NCI-H82 (cell line): ENCODE results near the gene MDGA2.

Source experiments
- DNase-seq: peaks from one replicate; lab custom pipeline; 2025; lab: John Stamatoyannopoulos, UW

Gene MDGA2

GRCh38 chr14:47619392-47619791 lies 56.0 kb downstream of the MDGA2 start:
- no peak for DNase-seq

GRCh38 chr14:47606566-47606965 lies 68.8 kb downstream of the MDGA2 start:
- no peak for DNase-seq

GRCh38 chr14:47596860-47597259 lies 78.5 kb downstream of the MDGA2 start:
- DNase-seq, result no peak

- DNase-seq, result no peak
Observed at GRCh38 chr14:47596232-47596631, 79.2 kb downstream of the MDGA2 start.

- DNase-seq, result no peak
Observed at GRCh38 chr14:47595552-47595951, 79.9 kb downstream of the MDGA2 start.

GRCh38 chr14:47590767-47591495 lies 84.5 kb downstream of the MDGA2 start:
- no peak for DNase-seq

GRCh38 chr14:47585447-47585846 lies 90.0 kb downstream of the MDGA2 start:
- no peak for DNase-seq

GRCh38 chr14:47567273-47567672 lies 108.1 kb downstream of the MDGA2 start:
- no peak for DNase-seq

GRCh38 chr14:47557894-47558293 lies 117.5 kb downstream of the MDGA2 start:
- DNase-seq, result no peak

GRCh38 chr14:47555333-47555732 lies 120.1 kb downstream of the MDGA2 start:
- no peak for DNase-seq

- no peak for DNase-seq
Observed at GRCh38 chr14:47549886-47550285, 125.5 kb downstream of the MDGA2 start.

- no peak for DNase-seq
Observed at GRCh38 chr14:47543459-47543858, 131.9 kb downstream of the MDGA2 start.

GRCh38 chr14:47541662-47542061 lies 133.7 kb downstream of the MDGA2 start:
- peak; percentile 1 for DNase-seq

- peak; percentile 40 for DNase-seq
Observed at GRCh38 chr14:47539031-47539461, 136.4 kb downstream of the MDGA2 start.

GRCh38 chr14:47536341-47536740 lies 139.1 kb downstream of the MDGA2 start:
- DNase-seq, result no peak

- DNase-seq, result no peak
Observed at GRCh38 chr14:47526591-47527244, 148.7 kb downstream of the MDGA2 start.

GRCh38 chr14:47524524-47524923 lies 150.9 kb downstream of the MDGA2 start:
- no peak for DNase-seq

- no peak for DNase-seq
Observed at GRCh38 chr14:47520382-47520781, 155.0 kb downstream of the MDGA2 start.

- DNase-seq, result no peak
Observed at GRCh38 chr14:47511829-47512228, 163.6 kb downstream of the MDGA2 start.

- DNase-seq, result peak; percentile 61
Observed at GRCh38 chr14:47509957-47510356, 165.4 kb downstream of the MDGA2 start.

GRCh38 chr14:47507861-47508260 lies 167.5 kb downstream of the MDGA2 start:
- no peak for DNase-seq

GRCh38 chr14:47500369-47500768 lies 175.0 kb downstream of the MDGA2 start:
- no peak for DNase-seq

GRCh38 chr14:47490766-47491165 lies 184.6 kb downstream of the MDGA2 start:
- DNase-seq, result no peak

GRCh38 chr14:47490353-47490752 lies 185.1 kb downstream of the MDGA2 start:
- DNase-seq, result no peak
